PFSK-1 (cell line): Measurements from ENCODE around the gene SASH1.

Experiments used
- POLR2AphosphoS5 ChIP-seq: IDR thresholded peaks from 2 replicates; pipeline ENCODE4 v1.6.1; 2012; ENCODE audit warnings: low read depth, mild to moderate bottlenecking, control low read depth, low read length, moderate library complexity
- REST ChIP-seq, 2 experiments: IDR thresholded peaks; 2 replicates each; pipeline versions ENCODE4 v1.6.1 to v1.8.0; 2011 to 2012; ENCODE audit warnings: low read depth in 2 of 2, low read length in 2 of 2, control low read depth in 1 of 2, inconsistent platforms in 1 of 2, mild to moderate bottlenecking in 1 of 2, moderate library complexity in 1 of 2; ENCODE audit not compliant: insufficient read depth in 1 of 2
- SIN3A ChIP-seq: IDR thresholded peaks from 2 replicates; pipeline ENCODE4 v1.6.1; 2012; ENCODE audit warnings: mild to moderate bottlenecking, low read length, moderate library complexity, borderline replicate concordance; ENCODE audit not compliant: insufficient read depth

- no peak for TF ChIP-seq REST (IDR thresholded peaks at IDR 0.05; ENCODE audit: insufficient read depth in 1 of 2, low read depth in 2 of 2, low read length in 2 of 2)
- TF ChIP-seq POLR2AphosphoS5 = no peak
- TF ChIP-seq SIN3A = no peak
These were observed 6.1 kb downstream of the SASH1 start for GRCh38 chr6:148348778-148349177.
